Central memory CD8-positive, alpha-beta T cell (primary cell): ENCODE data around the gene IFI16.
A peak's percentile ranks its signal among the peaks of the same experiment; 100 is the strongest.
"Not testable (repeated sequence)": the region's sequence is repeated elsewhere in the genome, so short reads cannot be mapped to it uniquely, and the experiment has no call there.

Experiments used
- ATAC-seq: fragments of 150-1000 bp; cut with Tn5 transposase; replicated peaks from 2 replicates; pipeline ENCODE4 v1.10.0; 2022; ENCODE audit warnings: mild to moderate bottlenecking, moderate FRiP score, moderate number of reproducible peaks; ENCODE audit not compliant: poor library complexity, severe bottlenecking; ENCODE audit errors: extremely low read depth
- DNase-seq, 2 donors: peaks; one replicate each; pipeline ENCODE4 v3.0.0; 2021; ENCODE audit warnings: low spot score in 2 of 2
- H3K27ac Mint-ChIP-seq: one replicate; pipeline ENCODE4 v1.8.0; 2022; ENCODE audit warnings: low read depth, mild to moderate bottlenecking, moderate library complexity, mixed read lengths
- H3K27me3 Mint-ChIP-seq: one replicate; pipeline ENCODE4 v1.8.0; 2022; ENCODE audit warnings: mixed read lengths
- H3K36me3 Mint-ChIP-seq: one replicate; pipeline ENCODE4 v1.8.0; 2022; ENCODE audit warnings: mild to moderate bottlenecking, moderate library complexity, mixed read lengths; ENCODE audit not compliant: insufficient read depth
- H3K4me1 Mint-ChIP-seq: one replicate; pipeline ENCODE4 v1.8.0; 2022; ENCODE audit warnings: mixed read lengths
- H3K4me3 Mint-ChIP-seq: one replicate; pipeline ENCODE4 v1.8.0; 2022; ENCODE audit warnings: mild to moderate bottlenecking, moderate library complexity, mixed read lengths
- H3K9me3 Mint-ChIP-seq: one replicate; pipeline ENCODE4 v1.8.0; 2022; ENCODE audit warnings: mixed read lengths

The IFI16 gene

GRCh38 chr1:159091607-159092031 lies 81.9 kb downstream of the IFI16 start:
- Mint-ChIP-seq H3K4me3 (no peak overlapping the region), H3K36me3 (peaks cover 4% of the 10 kb centered on the region), H3K27ac (peak overlapping the region; percentile 6), H3K4me1 (peaks cover 11% of the 10 kb centered on the region), H3K9me3 (no peaks in the 10 kb centered on the region), H3K27me3 (no peaks in the 10 kb centered on the region)
- ATAC-seq (peak; percentile 54), DNase-seq (no peak)

- H3K9me3 Mint-ChIP-seq, result no peaks in the 10 kb centered on the region
- H3K27me3 Mint-ChIP-seq, result peaks cover 4% of the 10 kb centered on the region
- H3K36me3 Mint-ChIP-seq, result peaks cover 3% of the 10 kb centered on the region
- ATAC-seq, result no peak
- H3K4me1 Mint-ChIP-seq, result peaks cover 11% of the 10 kb centered on the region
- no peak for DNase-seq
- peak overlapping the region; percentile 6 for H3K27ac Mint-ChIP-seq
- H3K4me3 Mint-ChIP-seq, result no peak overlapping the region
These were observed 82.5 kb downstream of the IFI16 start for GRCh38 chr1:159092036-159092760.

- H3K36me3 Mint-ChIP-seq, result no peaks in the 10 kb centered on the region
- H3K4me1 Mint-ChIP-seq, result no peaks in the 10 kb centered on the region
- no peaks in the 10 kb centered on the region for H3K9me3 Mint-ChIP-seq
- H3K27me3 Mint-ChIP-seq, result peaks cover 65% of the 10 kb centered on the region
- DNase-seq, result no peak
- no peak overlapping the region for H3K27ac Mint-ChIP-seq
- H3K4me3 Mint-ChIP-seq, result no peak overlapping the region
- ATAC-seq, result no peak
These were observed 88.9 kb downstream of the IFI16 start for GRCh38 chr1:159098596-159098995.

DNA sequence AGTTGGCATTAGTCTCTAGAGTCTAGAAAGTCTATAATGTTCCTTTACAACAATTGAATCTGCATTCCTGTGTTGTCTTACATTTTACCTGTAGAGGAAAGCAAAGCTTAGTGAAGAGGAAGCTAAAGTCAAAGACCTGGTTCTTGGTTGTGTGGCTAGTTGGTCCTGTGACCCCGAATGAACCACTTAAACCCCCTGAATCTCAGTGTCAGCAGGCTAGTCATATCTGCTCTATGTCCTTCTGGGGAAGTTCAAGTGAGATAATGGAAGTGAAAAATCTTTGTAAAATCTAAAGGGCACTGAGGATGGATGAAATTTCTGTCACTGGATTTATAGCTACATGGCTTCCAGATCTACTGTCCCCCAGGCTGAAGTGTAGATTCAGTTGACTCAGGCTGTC lies 90.9 kb downstream of the IFI16 start:
- Mint-ChIP-seq H3K27me3 (peaks cover 79% of the 10 kb centered on the region), H3K4me1 (no peaks in the 10 kb centered on the region), H3K27ac (no peak overlapping the region), H3K36me3 (no peaks in the 10 kb centered on the region), H3K4me3 (no peak overlapping the region), H3K9me3 (no peaks in the 10 kb centered on the region)
- ATAC-seq (no peak), DNase-seq (no peak)

DNA sequence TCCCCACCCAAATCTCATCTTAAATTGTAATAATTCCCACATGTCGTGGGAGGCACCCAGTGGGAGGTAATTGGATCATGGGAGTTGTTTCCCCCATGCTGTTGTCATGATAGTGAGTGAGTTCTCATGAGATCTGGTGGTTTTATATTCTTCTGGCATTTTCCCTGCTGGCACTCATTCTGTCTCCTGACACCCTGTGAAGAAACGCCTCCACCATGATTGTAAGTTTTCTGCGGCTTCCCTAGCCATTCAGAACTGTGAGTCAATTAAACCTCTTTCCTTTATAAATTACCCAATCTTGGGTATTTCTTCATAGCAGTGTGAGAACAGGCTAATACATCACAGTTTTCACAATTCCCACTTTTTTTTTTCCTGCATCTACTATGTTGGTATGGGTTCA lies 93.3 kb downstream of the IFI16 start:
- ATAC-seq, H3K4me3 Mint-ChIP-seq, H3K27ac Mint-ChIP-seq, DNase-seq, H3K9me3 Mint-ChIP-seq, H3K36me3 Mint-ChIP-seq, H3K4me1 Mint-ChIP-seq: not testable (repeated sequence)
- peaks cover 90% of the 10 kb centered on the region for H3K27me3 Mint-ChIP-seq
